OCI-LY7 (cell line): ENCODE results near the gene TTC34.
"Not testable (repeated sequence)": the region's sequence is repeated elsewhere in the genome, so short reads cannot be mapped to it uniquely, and the experiment has no call there.

Source experiments
- CTCF ChIP-seq: fragments of 200-600 bp; sonication (generic); conservative IDR thresholded peaks from 2 replicates; pipeline ENCODE4 v1.5.1; 2014; ENCODE audit warnings: mild to moderate bottlenecking, antibody characterized with exemption, low read length, moderate library complexity, mixed read lengths
- EZH2phosphoT487 ChIP-seq: fragments of 200-600 bp; sonication (generic); IDR thresholded peaks from 2 replicates; pipeline ENCODE4 v1.6.1; 2018; ENCODE audit warnings: low read depth, borderline replicate concordance, mild to moderate bottlenecking, mixed run types, antibody characterized with exemption, low read length, moderate library complexity, mixed read lengths

GRCh38 chr1:2750766-2751730 lies 50.4 kb downstream of the TTC34 start:
- TF ChIP-seq CTCF, EZH2phosphoT487: not testable (repeated sequence)
